Body of pancreas (tissue), 4 donors: ENCODE results near the gene CNTNAP2.
"Not testable (repeated sequence)": the region's sequence is repeated elsewhere in the genome, so short reads cannot be mapped to it uniquely, and the experiment has no call there.

ENCODE experiments used
- CTCF ChIP-seq, 7 experiments: fragments of 450-650 bp in 4 of 7; fragments of 200-600 bp in 3 of 7; sonication (generic) in 3 of 7; IDR thresholded peaks; one replicate each; pipeline ENCODE4 v1.5.1; 2016 to 2019; ENCODE audit warnings: antibody characterized with exemption in 7 of 7
- POLR2A ChIP-seq, 3 donors: fragments of 450-650 bp; IDR thresholded peaks; one replicate each; pipeline ENCODE4 v1.6.1; 2016; ENCODE audit warnings: antibody characterized with exemption in 3 of 3, mild to moderate bottlenecking in 2 of 3

- TF ChIP-seq CTCF, POLR2A (IDR thresholded peaks at IDR 0.05): not testable (repeated sequence)
These were observed 2346.2 kb downstream of the CNTNAP2 start for GRCh38 chr7:148462774-148463173.
